HepG2 (cell line): ENCODE data around the gene FNDC3B. TPM values are rescaled to one million over a fixed set of nuclear protein-coding genes. Genes with fewer than 3 reads are reported as not detected.

Experiments used
- FLYWCH1 ChIP-seq: sonication (generic); formaldehyde crosslinking; IDR thresholded peaks from 2 replicates; pipeline ENCODE4 v1.8.1; 2023; ENCODE audit warnings: mild to moderate bottlenecking, missing genetic modification reagents
- HOXD1 ChIP-seq: sonication (generic); formaldehyde crosslinking; IDR thresholded peaks from 2 replicates; pipeline ENCODE4 v1.5.0; 2020; ENCODE audit warnings: missing genetic modification reagents
- JARID2 ChIP-seq: sonication (generic); formaldehyde crosslinking; IDR thresholded peaks from 2 replicates; pipeline ENCODE4 v1.8.1; 2023; ENCODE audit warnings: missing genetic modification reagents, inconsistent platforms; ENCODE audit not compliant: insufficient replicate concordance
- RERE ChIP-seq: IDR thresholded peaks from 2 replicates; pipeline ENCODE4 v1.6.1; 2016; ENCODE audit warnings: low read depth, missing genetic modification reagents, missing compliant biosample characterization
- RXRA ChIP-seq: sonication (generic); formaldehyde crosslinking; IDR thresholded peaks from 2 replicates; pipeline ENCODE4 v1.5.1; 2020; ENCODE audit warnings: missing genetic modification reagents
- SAP130 ChIP-seq: IDR thresholded peaks from 2 replicates; pipeline ENCODE4 v1.6.1; 2016; ENCODE audit warnings: low read depth
- TBL1XR1 ChIP-seq: fragments of 150-350 bp; IDR thresholded peaks from 2 replicates; pipeline ENCODE4 v1.6.1; 2014; ENCODE audit warnings: borderline replicate concordance, low read length; ENCODE audit not compliant: partially characterized antibody
- THAP7 ChIP-seq: sonication (generic); formaldehyde crosslinking; IDR thresholded peaks from 2 replicates; pipeline ENCODE4 v1.8.1; 2023; ENCODE audit warnings: mild to moderate bottlenecking, missing genetic modification reagents
- ZFX ChIP-seq: sonication (generic); formaldehyde crosslinking; IDR thresholded peaks from 2 replicates; pipeline ENCODE4 v1.4.0; 2020; ENCODE audit warnings: mild to moderate bottlenecking, low read depth, missing genetic modification reagents, moderate library complexity
- ZKSCAN8 ChIP-seq: IDR thresholded peaks from 2 replicates; pipeline ENCODE4 v1.6.1; 2016; ENCODE audit warnings: borderline replicate concordance, missing genetic modification reagents, missing compliant biosample characterization
- ZNF121 ChIP-seq: sonication (generic); formaldehyde crosslinking; IDR thresholded peaks from 2 replicates; pipeline ENCODE4 v1.5.0; 2020; ENCODE audit warnings: mild to moderate bottlenecking, missing genetic modification reagents
- ZNF468 ChIP-seq: sonication (generic); formaldehyde crosslinking; IDR thresholded peaks from 2 replicates; pipeline ENCODE4 v1.8.0; 2022; ENCODE audit warnings: mild to moderate bottlenecking, moderate library complexity, missing genetic modification reagents
- ZNF556 ChIP-seq: sonication (generic); formaldehyde crosslinking; IDR thresholded peaks from 2 replicates; pipeline ENCODE4 v1.4.0; 2020; ENCODE audit warnings: mild to moderate bottlenecking, missing genetic modification reagents, borderline replicate concordance
- polyA plus RNA-seq, 8 experiments: library from polyadenylated mRNA; depleted of rRNA in 3 of 8; stranded (reverse) in 7 of 8; unstranded in 1 of 8; fragments of >200 nt; fragmentation: Illumina TruSeq in 4 of 8; extraction: Trizol in 4 of 8; gene quantifications; 2 replicates each; pipeline versions ENCODE4 v1.2.1 to v1.2.3, GENCODE V29; 2011 to 2016; ENCODE audit warnings: low read depth in 4 of 8, missing spikeins in 1 of 8, mixed read lengths in 1 of 8; ENCODE audit not compliant: insufficient read depth in 1 of 8
- total RNA-seq, 5 experiments: library from RNA; depleted of rRNA; stranded (reverse); fragments of >200 nt; fragmentation: Illumina TruSeq; extraction: Trizol; gene quantifications; 2 replicates each; pipeline ENCODE4 v1.2.3, GENCODE V29; 2016; ENCODE audit warnings: low read depth in 1 of 5
- TF ChIP-seq, protein P1 (sequence below): sonication (generic); formaldehyde crosslinking; IDR thresholded peaks from 2 replicates; pipeline ENCODE4 v1.9.0; 2021; ENCODE audit warnings: missing genetic modification reagents, mild to moderate bottlenecking, borderline replicate concordance
- TF ChIP-seq, protein P2 (sequence below): sonication (generic); formaldehyde crosslinking; IDR thresholded peaks from 2 replicates; pipeline ENCODE4 v1.4.0; 2020; ENCODE audit warnings: mild to moderate bottlenecking, missing genetic modification reagents

FNDC3B gene
- total and polyA plus RNA-seq, 2 of the 13 experiments (the other 11 are each of a cell fraction or from before 2014, with no cell fraction given), result 74.8 to 103 TPM

DNA sequence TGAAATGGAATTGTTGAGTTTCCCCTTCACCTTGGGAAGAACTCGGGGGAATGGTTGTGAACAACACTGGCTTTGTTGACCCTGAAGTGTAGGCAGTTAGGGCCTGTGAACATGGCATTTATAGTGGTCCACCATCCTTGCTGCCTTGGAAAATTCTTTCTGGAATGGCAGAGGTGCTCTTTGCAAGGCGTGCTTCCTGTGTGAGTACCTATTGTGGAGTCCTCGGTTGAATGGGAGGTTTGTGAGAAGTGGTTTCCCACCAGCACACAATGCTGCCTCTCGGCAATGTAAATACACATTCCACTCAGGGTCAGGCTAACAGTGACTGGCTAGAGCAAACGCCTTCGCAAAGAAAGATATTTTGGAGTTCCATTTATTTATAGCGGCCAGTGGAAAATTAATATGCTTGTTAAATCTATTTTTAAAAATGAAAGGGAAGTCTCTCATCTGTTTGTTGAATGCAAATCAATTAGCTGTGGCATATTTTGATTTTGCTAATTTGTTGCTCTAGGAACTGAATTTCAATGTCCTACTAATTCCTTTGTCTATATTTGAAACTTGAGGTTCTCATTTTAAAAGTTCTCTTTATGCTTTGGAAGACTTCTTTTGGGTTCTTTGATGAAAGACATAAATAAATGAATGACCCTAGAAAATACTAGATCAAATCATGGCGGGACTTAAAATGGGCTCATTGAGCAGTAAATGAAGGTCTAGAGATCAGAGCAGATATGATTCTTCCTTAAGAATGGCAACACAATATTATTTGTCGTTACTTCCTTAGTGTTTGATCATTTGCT, 59.5 kb downstream of the FNDC3B start (continued):
- no peak for TF ChIP-seq THAP7 (CRISPR knock-in tag)
- peak; percentile 77 for TF ChIP-seq SAP130 (CRISPR knock-in tag)
- no peak for TF ChIP-seq TBL1XR1
- 0 out of 2 replicates have a peak, but pooled peaks have one; percentile 34 for TF ChIP-seq HOXD1 (CRISPR knock-in tag)
- peak; percentile 51; the same call in 1 of the 2 replicates for TF ChIP-seq RXRA (CRISPR knock-in tag)
- TF ChIP-seq RERE, result no peak
- peak; percentile 44; the same call in 1 of the 2 replicates for TF ChIP-seq ZFX (CRISPR knock-in tag)
- no peak for TF ChIP-seq FLYWCH1
- TF ChIP-seq ZNF121 (CRISPR knock-in tag), result no peak
- TF ChIP-seq JARID2 (CRISPR knock-in tag), result no peak
- TF ChIP-seq, protein P1, sequence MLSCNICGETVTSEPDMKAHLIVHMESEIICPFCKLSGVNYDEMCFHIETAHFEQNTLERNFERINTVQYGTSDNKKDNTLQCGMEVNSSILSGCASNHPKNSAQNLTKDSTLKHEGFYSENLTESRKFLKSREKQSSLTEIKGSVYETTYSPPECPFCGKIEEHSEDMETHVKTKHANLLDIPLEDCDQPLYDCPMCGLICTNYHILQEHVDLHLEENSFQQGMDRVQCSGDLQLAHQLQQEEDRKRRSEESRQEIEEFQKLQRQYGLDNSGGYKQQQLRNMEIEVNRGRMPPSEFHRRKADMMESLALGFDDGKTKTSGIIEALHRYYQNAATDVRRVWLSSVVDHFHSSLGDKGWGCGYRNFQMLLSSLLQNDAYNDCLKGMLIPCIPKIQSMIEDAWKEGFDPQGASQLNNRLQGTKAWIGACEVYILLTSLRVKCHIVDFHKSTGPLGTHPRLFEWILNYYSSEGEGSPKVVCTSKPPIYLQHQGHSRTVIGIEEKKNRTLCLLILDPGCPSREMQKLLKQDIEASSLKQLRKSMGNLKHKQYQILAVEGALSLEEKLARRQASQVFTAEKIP (CRISPR knock-in tag), result no peak
- TF ChIP-seq, protein P2, sequence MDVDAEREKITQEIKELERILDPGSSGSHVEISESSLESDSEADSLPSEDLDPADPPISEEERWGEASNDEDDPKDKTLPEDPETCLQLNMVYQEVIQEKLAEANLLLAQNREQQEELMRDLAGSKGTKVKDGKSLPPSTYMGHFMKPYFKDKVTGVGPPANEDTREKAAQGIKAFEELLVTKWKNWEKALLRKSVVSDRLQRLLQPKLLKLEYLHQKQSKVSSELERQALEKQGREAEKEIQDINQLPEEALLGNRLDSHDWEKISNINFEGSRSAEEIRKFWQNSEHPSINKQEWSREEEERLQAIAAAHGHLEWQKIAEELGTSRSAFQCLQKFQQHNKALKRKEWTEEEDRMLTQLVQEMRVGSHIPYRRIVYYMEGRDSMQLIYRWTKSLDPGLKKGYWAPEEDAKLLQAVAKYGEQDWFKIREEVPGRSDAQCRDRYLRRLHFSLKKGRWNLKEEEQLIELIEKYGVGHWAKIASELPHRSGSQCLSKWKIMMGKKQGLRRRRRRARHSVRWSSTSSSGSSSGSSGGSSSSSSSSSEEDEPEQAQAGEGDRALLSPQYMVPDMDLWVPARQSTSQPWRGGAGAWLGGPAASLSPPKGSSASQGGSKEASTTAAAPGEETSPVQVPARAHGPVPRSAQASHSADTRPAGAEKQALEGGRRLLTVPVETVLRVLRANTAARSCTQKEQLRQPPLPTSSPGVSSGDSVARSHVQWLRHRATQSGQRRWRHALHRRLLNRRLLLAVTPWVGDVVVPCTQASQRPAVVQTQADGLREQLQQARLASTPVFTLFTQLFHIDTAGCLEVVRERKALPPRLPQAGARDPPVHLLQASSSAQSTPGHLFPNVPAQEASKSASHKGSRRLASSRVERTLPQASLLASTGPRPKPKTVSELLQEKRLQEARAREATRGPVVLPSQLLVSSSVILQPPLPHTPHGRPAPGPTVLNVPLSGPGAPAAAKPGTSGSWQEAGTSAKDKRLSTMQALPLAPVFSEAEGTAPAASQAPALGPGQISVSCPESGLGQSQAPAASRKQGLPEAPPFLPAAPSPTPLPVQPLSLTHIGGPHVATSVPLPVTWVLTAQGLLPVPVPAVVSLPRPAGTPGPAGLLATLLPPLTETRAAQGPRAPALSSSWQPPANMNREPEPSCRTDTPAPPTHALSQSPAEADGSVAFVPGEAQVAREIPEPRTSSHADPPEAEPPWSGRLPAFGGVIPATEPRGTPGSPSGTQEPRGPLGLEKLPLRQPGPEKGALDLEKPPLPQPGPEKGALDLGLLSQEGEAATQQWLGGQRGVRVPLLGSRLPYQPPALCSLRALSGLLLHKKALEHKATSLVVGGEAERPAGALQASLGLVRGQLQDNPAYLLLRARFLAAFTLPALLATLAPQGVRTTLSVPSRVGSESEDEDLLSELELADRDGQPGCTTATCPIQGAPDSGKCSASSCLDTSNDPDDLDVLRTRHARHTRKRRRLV (CRISPR knock-in tag), result no peak
- TF ChIP-seq ZNF556, result no peak; the same call in 1 of the 2 replicates
- TF ChIP-seq ZNF468 (CRISPR knock-in tag), result no peak
- TF ChIP-seq ZKSCAN8 (CRISPR knock-in tag), result no peak
